Spleen (tissue), 7 donors: ENCODE data around the gene SH2D5.

Source experiments
- CTCF ChIP-seq, 11 experiments: fragments of 200-600 bp in 7 of 11; fragments of 450-650 bp in 4 of 11; sonication (generic) in 4 of 11; IDR thresholded peaks in 8 of 11; conservative IDR thresholded peaks in 3 of 11; 1 replicate in 7 of 11; 2 replicates in 4 of 11; pipeline versions ENCODE4 v1.4.0 to v1.8.0; 2016 to 2021; ENCODE audit warnings: antibody characterized with exemption in 11 of 11, inconsistent platforms in 4 of 11, mild to moderate bottlenecking in 1 of 11
- POLR2AphosphoS5 ChIP-seq, 3 donors: sonication (generic); formaldehyde crosslinking; IDR thresholded peaks; one replicate each; pipeline ENCODE4 v1.5.1; 2017; ENCODE audit warnings: antibody characterized with exemption in 3 of 3
- donor health status: DM: no; HTN: no; CAD: no; lungs with moderate emphysema.
- donor health status: DM: no; HTN: no; CAD: no.
- donor health status: DM: no; HTN: no; CAD: no.

- TF ChIP-seq CTCF (IDR thresholded peaks at IDR 0.05 in 8 of 11, conservative IDR thresholded peaks at IDR 0.05 in 3 of 11) (no peak), POLR2AphosphoS5 (IDR thresholded peaks at IDR 0.05) (peak in 1 of 3 donors; percentile 57)
Observed at GRCh38 chr1:20732071-20732587, 374 bp downstream of the SH2D5 start.
